Mesendoderm (in vitro differentiated cells): ENCODE results near the gene TMSB10.

Source experiments
- DNase-seq: peaks from one replicate; pipeline ENCODE4 v3.0.0; 2013
- H2AK5ac ChIP-seq: 2 replicates; pipeline ENCODE4 v1.6.1; 2013; ENCODE audit warnings: low read length, inconsistent platforms
- H2BK120ac ChIP-seq: 2 replicates; pipeline ENCODE4 v1.6.1; 2013; ENCODE audit warnings: low read depth, mild to moderate bottlenecking, low read length, moderate library complexity, mixed read lengths
- H2BK15ac ChIP-seq: replicated peaks from 2 replicates; pipeline ENCODE4 v1.6.1; 2013; ENCODE audit warnings: low read depth, mild to moderate bottlenecking, moderate library complexity
- H2BK5ac ChIP-seq: 2 replicates; pipeline ENCODE4 v1.6.1; 2013; ENCODE audit warnings: low read length, inconsistent platforms
- H3K18ac ChIP-seq: 2 replicates; pipeline ENCODE4 v1.6.1; 2013; ENCODE audit warnings: mild to moderate bottlenecking, low read length, mixed read lengths
- H3K23ac ChIP-seq: one replicate; pipeline ENCODE4 v1.6.1; 2013; ENCODE audit warnings: low read length
- H3K27ac ChIP-seq: 2 replicates; pipeline ENCODE4 v1.5.1; 2013; ENCODE audit warnings: low read depth, mild to moderate bottlenecking, inconsistent platforms, low read length, moderate library complexity
- H3K27me3 ChIP-seq: 2 replicates; pipeline ENCODE4 v1.6.1; 2013; ENCODE audit warnings: low read length, control low read depth, mild to moderate bottlenecking, inconsistent platforms; ENCODE audit not compliant: insufficient read depth, poor library complexity
- H3K36me3 ChIP-seq: 2 replicates; pipeline ENCODE4 v1.6.1; 2013; ENCODE audit warnings: low read length, inconsistent platforms; ENCODE audit not compliant: control insufficient read depth, insufficient read depth
- H3K4ac ChIP-seq: one replicate; pipeline ENCODE4 v1.6.1; 2013; ENCODE audit warnings: low read depth, mild to moderate bottlenecking, low read length, moderate library complexity
- H3K4me1 ChIP-seq: 2 replicates; pipeline ENCODE4 v1.6.1; 2013; ENCODE audit warnings: low read depth, low read length, inconsistent platforms; ENCODE audit not compliant: control insufficient read depth
- H3K4me2 ChIP-seq: 2 replicates; pipeline ENCODE4 v1.6.1; 2013; ENCODE audit warnings: low read length
- H3K4me3 ChIP-seq: 2 replicates; pipeline ENCODE4 v1.5.1; 2013; ENCODE audit warnings: mild to moderate bottlenecking, low read length
- H3K56ac ChIP-seq: one replicate; pipeline ENCODE4 v1.6.1; 2013; ENCODE audit warnings: low read length
- H3K79me1 ChIP-seq: 2 replicates; pipeline ENCODE4 v1.6.1; 2013; ENCODE audit warnings: low read length, inconsistent platforms
- H3K79me2 ChIP-seq: 2 replicates; pipeline ENCODE4 v1.6.1; 2013; ENCODE audit warnings: mild to moderate bottlenecking, low read length; ENCODE audit not compliant: control insufficient read depth, insufficient read depth
- H3K9ac ChIP-seq: 2 replicates; pipeline ENCODE4 v1.6.1; 2013; ENCODE audit warnings: low read length, inconsistent platforms
- H4K5ac ChIP-seq: one replicate; pipeline ENCODE4 v1.6.1; 2013; ENCODE audit warnings: low read length
- H4K8ac ChIP-seq: one replicate; pipeline ENCODE4 v1.6.1; 2013; ENCODE audit warnings: low read depth, mild to moderate bottlenecking, control low read depth, low read length, moderate library complexity
- WGBS: extraction: QIAGEN DNeasy Blood & Tissue Kit; methylation state at CpG from one replicate; pipeline ENCODE4 v1.1.7; 2013; ENCODE audit warnings: low lambda C conversion rate, missing lambda C conversion rate; ENCODE audit not compliant: insufficient coverage; ENCODE audit errors: extremely low coverage; 5-methylcytosine and 5-hydroxymethylcytosine counted together

The TMSB10 gene

GRCh38 chr2:84953535-84953934 is 48.1 kb downstream of the TMSB10 start:
- H3K4me3 ChIP-seq = no peak overlapping the region
- no peak overlapping the region for H2BK5ac ChIP-seq
- DNase-seq = no peak
- no peak overlapping the region for H3K56ac ChIP-seq
- H2BK120ac ChIP-seq = no peak overlapping the region
- no peak overlapping the region for H2AK5ac ChIP-seq
- WGBS = no CpG with 5 or more reads among the region's 3 CpGs
- no peak overlapping the region for H4K5ac ChIP-seq
- H3K18ac ChIP-seq = no peak overlapping the region
- no peak overlapping the region for H2BK15ac ChIP-seq
- no peak overlapping the region for H3K27ac ChIP-seq
- no peaks in the 10 kb centered on the region for H3K36me3 ChIP-seq
- peaks cover 6% of the 10 kb centered on the region for H3K4me1 ChIP-seq
- no peaks in the 10 kb centered on the region for H3K79me1 ChIP-seq
- no peaks in the 10 kb centered on the region for H3K79me2 ChIP-seq
- H3K4ac ChIP-seq = no peak overlapping the region
- no peak overlapping the region for H4K8ac ChIP-seq
- no peak overlapping the region for H3K9ac ChIP-seq
- no peak overlapping the region for H3K4me2 ChIP-seq
- H3K27me3 ChIP-seq = no peaks in the 10 kb centered on the region
- no peak overlapping the region for H3K23ac ChIP-seq

GRCh38 chr2:84954329-84954728 is 48.9 kb downstream of the TMSB10 start:
- Histone ChIP-seq H3K79me1 (no peaks in the 10 kb centered on the region), H3K4me3 (no peak overlapping the region)
- no CpG with 5 or more reads among the region's 6 CpGs for WGBS

More at GRCh38 chr2:84954329-84954728, 48.9 kb downstream of the TMSB10 start:
- no peaks in the 10 kb centered on the region for H3K27me3 ChIP-seq
- H3K18ac ChIP-seq = no peak overlapping the region
- H3K9ac ChIP-seq = no peak overlapping the region
- H2AK5ac ChIP-seq = no peak overlapping the region
- DNase-seq = no peak
- H4K5ac ChIP-seq = no peak overlapping the region
- no peak overlapping the region for H3K27ac ChIP-seq
- no peak overlapping the region for H2BK5ac ChIP-seq
- no peak overlapping the region for H3K56ac ChIP-seq
- no peak overlapping the region for H2BK120ac ChIP-seq
- H3K4ac ChIP-seq = no peak overlapping the region
- H2BK15ac ChIP-seq = no peak overlapping the region
- no peak overlapping the region for H3K23ac ChIP-seq
- peaks cover 7% of the 10 kb centered on the region for H3K4me1 ChIP-seq
- H3K79me2 ChIP-seq = no peaks in the 10 kb centered on the region
- H3K36me3 ChIP-seq = no peaks in the 10 kb centered on the region
- H3K4me2 ChIP-seq = no peak overlapping the region
- H4K8ac ChIP-seq = no peak overlapping the region
